Adipocyte (in vitro differentiated cells): ENCODE measurements around the gene ABLIM1.

ENCODE experiments used
- DNase-seq: peaks from one replicate; pipeline ENCODE4 v3.0.0-alpha.2; 2015; ENCODE audit warnings: low read depth
- H3K27me3 ChIP-seq: replicated peaks from 2 replicates; pipeline ENCODE4 v1.7.0; 2013; ENCODE audit warnings: mild to moderate bottlenecking, low read length, moderate library complexity; ENCODE audit not compliant: control insufficient read depth, insufficient read depth
- H3K36me3 ChIP-seq: 2 replicates; pipeline ENCODE4 v1.7.0; 2013; ENCODE audit warnings: low read length, mild to moderate bottlenecking, moderate library complexity; ENCODE audit not compliant: control insufficient read depth, insufficient read depth, severe bottlenecking
- H3K4me1 ChIP-seq: 2 replicates; pipeline ENCODE4 v1.7.0; 2013; ENCODE audit warnings: mild to moderate bottlenecking, low read length, moderate library complexity; ENCODE audit not compliant: control insufficient read depth, insufficient read depth
- H3K4me3 ChIP-seq: 2 replicates; pipeline ENCODE4 v1.7.0; 2013; ENCODE audit warnings: mild to moderate bottlenecking, low read length, moderate library complexity
- H3K9ac ChIP-seq: 2 replicates; pipeline ENCODE4 v1.7.0; 2013; ENCODE audit warnings: mild to moderate bottlenecking, low read length, moderate library complexity
- H3K9me3 ChIP-seq: 2 replicates; pipeline ENCODE4 v1.7.0; 2013; ENCODE audit warnings: mild to moderate bottlenecking, low read length, moderate library complexity; ENCODE audit not compliant: control insufficient read depth

Gene ABLIM1

DNA sequence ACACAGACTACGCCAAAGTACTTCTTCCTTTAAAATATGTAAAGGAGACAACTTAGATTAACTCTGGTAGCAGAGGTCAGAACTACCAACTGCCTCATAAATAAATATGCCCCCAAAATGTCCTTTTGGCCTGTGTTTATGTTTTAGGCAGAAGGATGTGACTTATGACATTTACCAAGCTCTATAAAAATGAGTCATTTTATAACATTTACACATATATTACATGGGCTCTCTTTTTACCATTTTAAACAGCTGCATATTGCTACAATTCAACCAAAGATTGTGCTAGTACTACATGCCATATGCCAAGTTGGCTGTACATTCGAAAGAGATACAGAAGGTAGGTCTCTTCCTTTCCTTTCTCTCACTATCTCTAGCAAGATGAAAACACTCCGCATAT, 12.4 kb downstream of the ABLIM1 start:
- Histone ChIP-seq H3K4me3 (no peak overlapping the region), H3K27me3 (no peaks in the 10 kb centered on the region), H3K36me3 (no peaks in the 10 kb centered on the region), H3K9ac (no peak overlapping the region), H3K9me3 (no peaks in the 10 kb centered on the region), H3K4me1 (peaks cover 28% of the 10 kb centered on the region)
- no peak for DNase-seq

DNA sequence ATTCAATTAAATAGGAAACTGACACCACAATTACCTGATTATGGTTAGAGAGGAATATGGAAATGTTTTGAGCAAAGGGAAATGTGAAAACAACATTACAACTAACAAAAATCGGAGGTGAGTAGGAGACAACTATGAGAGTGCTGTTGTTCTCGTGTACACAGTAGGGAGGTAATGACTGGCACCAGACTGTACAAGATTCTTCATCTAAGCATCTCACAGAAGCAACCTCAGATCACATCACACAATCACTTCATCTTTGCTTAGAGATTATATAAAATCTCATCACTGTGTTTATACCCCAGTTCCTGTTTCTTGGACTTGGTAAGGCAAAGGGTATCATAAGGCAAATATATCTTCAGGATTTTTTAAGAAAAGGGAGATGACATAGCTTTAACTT, 14.9 kb downstream of the ABLIM1 start:
- Histone ChIP-seq H3K9me3 (no peaks in the 10 kb centered on the region), H3K36me3 (no peaks in the 10 kb centered on the region), H3K4me3 (no peak overlapping the region), H3K9ac (no peak overlapping the region), H3K4me1 (peaks cover 28% of the 10 kb centered on the region), H3K27me3 (no peaks in the 10 kb centered on the region)
- DNase-seq: no peak

DNA sequence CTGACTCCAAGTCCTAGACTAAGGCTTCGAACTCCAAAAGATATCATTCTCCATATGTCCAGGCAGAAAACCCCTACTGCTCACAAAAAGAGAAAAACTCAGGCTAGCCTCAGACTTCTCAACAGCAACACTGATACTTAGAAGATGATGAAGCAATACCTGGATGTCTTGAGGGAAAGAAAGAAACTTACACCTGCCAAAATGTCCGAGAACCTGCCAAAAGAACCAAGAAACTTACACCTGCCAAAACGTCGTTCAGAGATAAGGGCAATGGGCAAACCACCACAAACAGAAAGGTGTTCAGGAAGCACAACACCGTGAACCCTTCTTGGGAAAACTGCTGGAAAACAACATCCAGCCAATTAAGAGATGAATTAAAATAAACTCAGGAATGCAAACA, 15.3 kb downstream of the ABLIM1 start:
- H3K4me1 ChIP-seq: peaks cover 24% of the 10 kb centered on the region
- no peak for DNase-seq
- no peaks in the 10 kb centered on the region for H3K27me3 ChIP-seq
- H3K36me3 ChIP-seq: no peaks in the 10 kb centered on the region
- no peak overlapping the region for H3K4me3 ChIP-seq
- no peak overlapping the region for H3K9ac ChIP-seq
- no peaks in the 10 kb centered on the region for H3K9me3 ChIP-seq

DNA sequence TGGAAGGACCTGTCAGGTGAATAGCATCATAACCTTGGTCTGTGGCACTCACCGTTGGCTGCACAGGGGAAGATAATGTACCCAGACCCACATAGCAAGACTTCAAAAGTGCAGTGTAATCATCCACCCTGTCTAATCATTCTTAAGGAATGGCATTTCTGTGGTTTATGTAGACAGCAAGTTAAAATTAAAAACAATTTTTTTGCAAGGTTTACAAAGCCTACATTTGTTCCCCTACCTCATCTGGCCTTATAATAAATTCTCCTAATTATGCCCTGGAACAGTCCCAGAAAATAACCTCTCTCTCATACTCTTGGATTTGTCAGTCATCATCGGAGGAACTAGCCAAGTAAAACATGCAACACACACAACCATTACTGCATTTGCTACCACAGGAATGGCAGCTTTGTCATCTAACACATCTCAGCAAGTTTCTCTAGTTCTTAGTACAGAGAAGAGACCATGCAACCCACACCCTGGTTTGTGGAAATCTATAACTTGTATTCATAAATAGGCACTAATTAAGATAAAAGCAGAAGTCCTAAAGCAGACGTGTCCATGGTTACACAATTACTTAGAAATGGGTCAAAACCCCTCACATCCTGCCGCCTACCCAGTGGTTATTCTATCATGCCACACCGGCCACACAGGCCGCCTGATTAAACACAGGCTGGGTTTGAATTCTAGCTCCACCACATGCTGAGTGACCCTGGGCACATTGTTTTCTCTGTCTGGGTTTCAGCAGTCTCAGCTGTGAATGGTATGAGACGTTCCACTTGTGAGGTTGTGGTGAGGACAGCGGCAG, 19.1 kb downstream of the ABLIM1 start:
- no peaks in the 10 kb centered on the region for H3K36me3 ChIP-seq
- H3K9ac ChIP-seq: no peak overlapping the region
- DNase-seq: peak; percentile 89
- no peaks in the 10 kb centered on the region for H3K27me3 ChIP-seq
- peaks cover 35% of the 10 kb centered on the region for H3K4me1 ChIP-seq
- H3K9me3 ChIP-seq: no peaks in the 10 kb centered on the region
- no peak overlapping the region for H3K4me3 ChIP-seq

DNA sequence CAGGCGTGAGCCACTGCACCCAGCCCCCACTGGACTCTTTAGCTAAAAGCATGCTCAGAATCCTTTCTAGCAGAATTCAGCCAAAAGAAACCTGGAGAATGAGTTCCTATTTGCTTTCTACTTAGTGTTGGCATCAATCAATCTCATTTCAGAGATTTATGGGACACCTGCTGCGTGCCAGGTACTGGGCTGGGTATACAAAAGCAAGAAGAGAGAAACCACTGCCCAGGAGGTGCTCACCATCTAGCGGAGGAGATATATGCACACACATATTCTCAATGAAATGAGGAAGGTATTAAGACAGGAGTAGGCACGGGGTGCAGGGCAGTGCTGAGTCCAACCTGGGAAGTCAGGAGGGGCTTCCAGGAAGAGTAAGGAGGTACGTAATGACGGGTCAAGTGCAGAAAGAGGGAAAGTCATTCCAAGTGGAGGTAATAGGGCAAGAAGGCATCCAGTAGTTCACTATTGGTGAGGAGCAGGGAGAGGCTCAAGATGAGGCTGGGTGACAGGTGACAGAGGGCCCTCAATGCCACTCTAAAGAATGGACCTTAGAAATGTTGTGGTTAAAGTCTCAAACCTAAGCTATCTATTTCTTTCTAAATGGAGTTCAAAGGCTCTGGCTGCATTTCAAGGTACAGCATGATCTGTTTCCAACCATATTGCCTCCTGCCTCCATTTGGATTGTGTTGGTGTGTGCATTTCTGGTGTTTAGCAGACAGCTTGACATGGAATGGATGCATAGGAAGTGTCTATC, 22.1 kb downstream of the ABLIM1 start:
- Histone ChIP-seq H3K9ac (no peak overlapping the region), H3K4me1 (peaks cover 60% of the 10 kb centered on the region), H3K4me3 (no peak overlapping the region), H3K36me3 (no peaks in the 10 kb centered on the region), H3K9me3 (no peaks in the 10 kb centered on the region), H3K27me3 (no peaks in the 10 kb centered on the region)
- DNase-seq: no peak

DNA sequence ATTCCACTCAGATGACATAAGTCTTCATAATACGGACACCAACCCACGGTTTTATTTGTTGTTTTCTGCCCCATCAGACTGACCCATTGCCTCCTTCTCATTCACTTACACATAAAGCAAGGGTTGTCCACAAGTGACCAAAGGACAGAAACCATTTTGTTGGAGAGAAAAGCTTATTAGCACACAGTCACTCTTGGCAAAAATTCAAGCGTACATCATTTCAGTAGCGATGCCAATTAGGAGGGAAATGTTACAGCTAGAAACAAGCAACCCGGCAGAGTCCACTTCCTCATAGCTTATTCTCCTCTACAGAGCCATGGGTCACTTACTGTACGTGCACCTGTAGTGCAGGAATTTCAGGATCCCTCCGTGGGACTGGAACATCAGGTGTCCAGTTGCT, 23.0 kb downstream of the ABLIM1 start:
- H3K9me3 ChIP-seq: no peaks in the 10 kb centered on the region
- H3K4me1 ChIP-seq: peaks cover 60% of the 10 kb centered on the region
- DNase-seq: no peak
- peak overlapping the region; percentile 61 for H3K4me3 ChIP-seq
- peak overlapping the region; percentile 31 for H3K9ac ChIP-seq
- no peaks in the 10 kb centered on the region for H3K36me3 ChIP-seq
- no peaks in the 10 kb centered on the region for H3K27me3 ChIP-seq

DNA sequence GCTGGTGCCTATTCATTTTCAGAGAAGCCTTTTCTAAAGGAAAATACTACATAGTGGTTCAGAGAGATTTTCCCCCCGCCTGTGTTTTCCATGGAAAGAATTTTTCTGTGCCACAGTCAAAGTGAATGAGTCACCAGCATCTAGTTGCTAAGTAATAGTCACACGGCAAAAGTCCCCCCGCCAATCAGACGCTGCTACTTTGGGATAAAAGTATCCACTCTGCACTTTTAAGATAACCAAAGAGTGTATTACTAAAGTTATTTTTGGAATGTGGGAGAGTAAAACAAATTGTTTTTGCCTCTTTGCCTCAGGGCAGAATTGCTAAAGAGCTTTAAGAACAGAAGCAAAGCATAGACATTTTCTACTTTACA, 23.5 kb downstream of the ABLIM1 start:
- Histone ChIP-seq H3K36me3 (no peaks in the 10 kb centered on the region), H3K9me3 (no peaks in the 10 kb centered on the region), H3K4me3 (no peak overlapping the region), H3K4me1 (peaks cover 59% of the 10 kb centered on the region), H3K9ac (peak overlapping the region; percentile 47), H3K27me3 (no peaks in the 10 kb centered on the region)
- DNase-seq: peak; percentile 98

DNA sequence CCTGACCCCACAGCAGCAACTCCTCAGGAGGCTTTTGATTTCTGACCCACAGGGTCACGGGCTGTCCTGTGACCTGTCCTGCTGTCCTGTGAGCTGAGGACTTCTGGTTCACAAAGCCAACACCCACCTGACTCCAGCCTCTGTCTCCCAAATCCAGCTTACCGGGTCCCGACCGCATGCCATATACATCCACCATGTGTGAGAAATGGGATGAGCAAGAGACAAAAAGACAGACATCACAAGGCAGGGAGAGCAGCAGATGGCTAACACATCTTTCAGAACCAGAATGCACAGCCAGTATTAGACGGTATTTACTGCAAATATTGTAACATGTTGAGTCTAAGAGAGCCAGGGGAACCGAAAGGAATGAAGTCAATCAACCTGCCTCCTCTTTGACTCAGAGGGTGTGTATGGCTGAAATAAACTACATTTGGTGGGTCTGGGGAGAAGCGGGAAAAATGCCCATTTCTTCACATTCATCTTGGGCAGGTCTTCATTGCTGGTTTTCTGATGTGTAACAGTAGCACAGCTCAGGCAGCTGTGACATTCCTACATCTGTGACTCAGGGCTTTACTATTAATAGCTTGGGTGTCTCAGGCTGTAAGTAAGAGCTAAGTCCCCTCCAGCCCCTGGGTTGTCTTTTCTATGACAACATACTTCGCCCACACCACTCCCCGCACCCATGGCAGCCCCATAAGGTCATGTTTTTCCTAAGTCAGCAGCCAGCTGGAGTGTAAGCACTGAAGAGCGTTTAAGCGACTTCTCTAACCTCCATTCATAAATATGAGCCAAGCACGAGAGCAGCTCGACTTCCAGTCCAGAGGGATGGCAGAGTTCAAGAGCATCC, 25.0 kb downstream of the ABLIM1 start:
- Histone ChIP-seq H3K27me3 (no peaks in the 10 kb centered on the region), H3K36me3 (no peaks in the 10 kb centered on the region), H3K4me3 (peak overlapping the region; percentile 86), H3K9ac (peak overlapping the region; percentile 78), H3K9me3 (no peaks in the 10 kb centered on the region), H3K4me1 (peaks cover 44% of the 10 kb centered on the region)
- DNase-seq: peak; percentile 88

DNA sequence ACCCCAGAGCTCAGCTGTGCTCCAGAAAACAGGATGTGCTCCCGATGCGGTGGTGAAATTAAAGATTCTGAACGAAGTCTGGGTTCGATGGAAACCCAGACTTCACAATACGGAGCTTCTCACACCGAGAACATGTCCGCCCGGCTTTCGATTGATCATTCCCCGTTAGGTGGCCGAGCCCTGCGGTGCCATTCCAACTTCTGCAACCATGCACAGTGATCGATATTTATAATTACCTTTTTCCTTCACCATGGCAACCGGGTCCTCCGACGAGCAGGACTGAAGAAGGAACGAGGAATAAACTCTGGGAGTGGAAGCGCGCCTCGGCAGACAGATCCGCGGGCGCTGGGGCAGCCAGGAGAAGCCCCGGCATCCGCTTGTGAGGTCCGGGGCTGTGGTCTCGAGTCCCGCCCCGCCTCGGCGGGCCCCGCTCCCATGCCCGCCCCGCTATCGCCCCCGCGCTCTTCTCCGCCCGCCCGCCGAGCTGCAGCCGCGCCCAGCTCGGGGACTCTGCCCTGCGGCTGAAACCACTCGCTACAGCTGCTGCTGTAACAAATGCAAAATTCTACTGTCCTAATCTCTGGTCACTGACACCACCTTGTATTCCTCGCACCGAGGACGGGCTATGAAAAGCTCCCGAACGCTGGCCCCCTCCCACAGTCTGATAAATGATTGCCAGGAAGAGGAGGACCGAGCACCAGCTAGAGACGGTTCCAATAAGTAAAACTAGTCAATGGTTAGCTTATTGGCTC, 26.2 kb downstream of the ABLIM1 start:
- Histone ChIP-seq H3K27me3 (no peaks in the 10 kb centered on the region), H3K4me1 (peaks cover 44% of the 10 kb centered on the region)

DNA sequence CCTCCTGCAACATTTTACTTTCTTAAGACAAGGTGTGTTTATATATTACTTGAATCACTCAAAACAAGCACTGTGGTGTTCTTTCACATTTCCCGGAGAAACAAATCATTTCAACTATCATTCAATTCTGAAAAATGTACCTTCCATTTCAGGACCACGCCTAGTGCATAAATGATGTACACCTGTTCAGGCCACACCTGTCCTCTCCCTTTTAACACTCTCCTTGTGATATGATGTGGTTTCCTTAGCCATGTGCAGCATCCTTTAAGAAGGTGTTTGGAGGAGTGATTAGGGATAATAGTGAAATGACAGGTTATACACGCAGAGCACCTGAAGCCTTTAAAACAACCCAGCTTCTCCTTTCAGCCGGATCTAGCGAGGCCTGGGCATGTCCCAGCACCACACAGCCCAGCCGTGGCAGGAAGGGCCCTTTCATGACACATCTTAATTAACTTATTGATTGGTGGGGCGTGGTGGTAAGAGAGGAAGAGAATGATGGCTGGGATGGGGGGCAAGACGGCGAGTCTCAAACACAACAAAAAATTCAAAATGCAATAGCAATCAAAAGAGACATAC, 26.9 kb downstream of the ABLIM1 start:
- Histone ChIP-seq H3K27me3 (no peaks in the 10 kb centered on the region), H3K9me3 (no peaks in the 10 kb centered on the region), H3K36me3 (no peaks in the 10 kb centered on the region), H3K4me1 (peaks cover 44% of the 10 kb centered on the region), H3K4me3 (peak overlapping the region; percentile 86), H3K9ac (peak overlapping the region; percentile 78)
- no peak for DNase-seq

More for the DNA sequence above, 26.2 kb downstream of the ABLIM1 start:
- Histone ChIP-seq H3K36me3 (no peaks in the 10 kb centered on the region), H3K9me3 (no peaks in the 10 kb centered on the region), H3K4me3 (peak overlapping the region; percentile 86), H3K9ac (peak overlapping the region; percentile 78)
- peak; percentile 85 for DNase-seq
